NCI-H2196 treated with DMSO at 0.1 percent for 48 hours (cell line): ENCODE measurements around the gene BRSK1.

Experiments
- DNase-seq: peaks from one replicate; lab custom pipeline; 2025; ENCODE audit not compliant: unreplicated experiment; lab: John Stamatoyannopoulos, UW

The BRSK1 gene

GRCh38 chr19:55283548-55284377 is at the start of gene BRSK1:
Gene BRSK1, plus strand, starts transcription at chr19:55283997. Its CDS starts 446 bp downstream, at chr19:55284443.
- DNase-seq: peak; percentile 54

GRCh38 chr19:55238030-55238429 is 45.8 kb upstream of the BRSK1 start:
- no peak for DNase-seq

- DNase-seq: no peak
These were observed 44.8 kb upstream of the BRSK1 start for GRCh38 chr19:55239004-55239403.

GRCh38 chr19:55240713-55241020 is 43.1 kb upstream of the BRSK1 start:
- DNase-seq: no peak

GRCh38 chr19:55241143-55241934 is 42.5 kb upstream of the BRSK1 start:
- DNase-seq: no peak

- DNase-seq: no peak
These were observed 41.8 kb upstream of the BRSK1 start for GRCh38 chr19:55241935-55242464.

GRCh38 chr19:55242517-55242916 is 41.3 kb upstream of the BRSK1 start:
- no peak for DNase-seq

- no peak for DNase-seq
These were observed 39.7 kb upstream of the BRSK1 start for GRCh38 chr19:55244004-55244680.

- DNase-seq: no peak
These were observed 38.4 kb upstream of the BRSK1 start for GRCh38 chr19:55245236-55245904.

- DNase-seq: no peak
These were observed 37.0 kb upstream of the BRSK1 start for GRCh38 chr19:55246462-55247451.

- no peak for DNase-seq
These were observed 36.1 kb upstream of the BRSK1 start for GRCh38 chr19:55247621-55248099.

- no peak for DNase-seq
These were observed 35.6 kb upstream of the BRSK1 start for GRCh38 chr19:55248166-55248675.

- no peak for DNase-seq
These were observed 35.1 kb upstream of the BRSK1 start for GRCh38 chr19:55248704-55249103.

- DNase-seq: no peak
These were observed 34.0 kb upstream of the BRSK1 start for GRCh38 chr19:55249841-55250240.

- DNase-seq: no peak
These were observed 33.3 kb upstream of the BRSK1 start for GRCh38 chr19:55250262-55251036.

- DNase-seq: no peak
These were observed 32.3 kb upstream of the BRSK1 start for GRCh38 chr19:55251341-55252081.

GRCh38 chr19:55252760-55253663 is 30.8 kb upstream of the BRSK1 start:
- DNase-seq: no peak
